ENCODE results near the gene PGAP3. TPM values are rescaled to one million over a fixed set of nuclear protein-coding genes. Genes with fewer than 3 reads are reported as not detected.

The PGAP3 gene
- total and polyA plus RNA-seq, 2 donors, result 6.6 to 18.5 TPM

GRCh38 chr17:39626171-39627046 lies 61.4 kb downstream of the PGAP3 start, which contains the start of gene PPP1R1B:
TSS of gene PPP1R1B (plus strand) at chr17:39626952. CDS start at chr17:39627393, 441 bp downstream.
- H3K36me3 ChIP-seq (ENCODE audit: control insufficient read depth in 2 of 2, insufficient read depth in 2 of 2, low read length in 1 of 2), result no peaks in the 10 kb centered on the region
- no peak within 1 kb of the TSS for H3K27ac ChIP-seq (ENCODE audit: low read depth in 1 of 2, low read length in 1 of 2)
- H3K4me3 ChIP-seq (ENCODE audit: low read length in 2 of 2), result peak within 1 kb of the TSS in 1 of 2 donors; percentile 4
- DNase-seq (ENCODE audit: low read depth in 6 of 9, low spot score in 9 of 9), result no peak
- peaks cover under 1 to 36% of the 10 kb centered on the region in 2 donors for H3K4me1 ChIP-seq (ENCODE audit: control insufficient read depth in 2 of 2, insufficient read depth in 2 of 2, low read length in 2 of 2)
- 32% methylated on average over 29 of the region's 29 CpGs for WGBS
- H3K9me3 ChIP-seq (ENCODE audit: control insufficient read depth in 2 of 2, insufficient read depth in 1 of 2, low read length in 1 of 2), result peaks cover 0 to 9% of the 10 kb centered on the region in 2 donors
- H3K27me3 ChIP-seq (ENCODE audit: control insufficient read depth in 2 of 2, insufficient read depth in 1 of 2, low read length in 1 of 2), result peaks cover 26 to 79% of the 10 kb centered on the region in 2 donors

DNA sequence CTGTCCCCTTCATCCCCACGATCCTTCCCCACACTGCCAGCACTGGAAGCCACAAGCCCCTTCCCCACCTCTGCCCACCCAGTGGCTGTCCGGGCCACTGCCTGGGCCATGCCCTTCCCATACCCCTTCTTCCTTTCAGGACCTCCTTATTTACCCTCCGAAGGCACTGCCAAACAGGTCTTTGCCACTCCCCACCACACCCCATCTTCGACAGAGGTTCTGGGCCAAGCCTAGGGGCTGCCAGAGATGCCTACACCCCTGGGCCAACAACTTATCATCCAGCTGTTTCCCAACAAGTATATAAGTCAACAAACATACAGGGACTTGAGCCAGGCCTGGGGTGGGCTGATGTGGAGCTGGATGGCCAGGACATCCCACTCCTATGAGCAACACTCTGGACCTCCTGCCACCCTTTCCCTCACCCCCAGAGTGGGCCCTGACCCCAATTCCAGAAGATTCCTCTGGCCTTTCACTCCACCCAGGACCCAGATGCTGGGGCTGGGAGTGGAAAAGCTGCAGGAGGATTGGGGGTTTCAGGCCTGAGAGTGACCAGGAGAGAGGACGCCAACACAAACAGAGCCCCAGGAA lies 62.6 kb downstream of the PGAP3 start:
- DNase-seq (ENCODE audit: low read depth in 6 of 9, low spot score in 9 of 9), result no peak
- peaks cover 0 to 32% of the 10 kb centered on the region in 2 donors for H3K4me1 ChIP-seq (ENCODE audit: control insufficient read depth in 2 of 2, insufficient read depth in 2 of 2, low read length in 2 of 2)

GRCh38 chr17:39624313-39624712 lies 63.5 kb downstream of the PGAP3 start:
- DNase-seq (ENCODE audit: low read depth in 6 of 9, low spot score in 9 of 9), result no peak
- Histone ChIP-seq H3K36me3 (ENCODE audit: control insufficient read depth in 2 of 2, insufficient read depth in 2 of 2, low read length in 1 of 2) (no peaks in the 10 kb centered on the region), H3K27me3 (ENCODE audit: control insufficient read depth in 2 of 2, insufficient read depth in 1 of 2, low read length in 1 of 2) (peaks cover 27 to 84% of the 10 kb centered on the region in 2 donors), H3K9me3 (ENCODE audit: control insufficient read depth in 2 of 2, insufficient read depth in 1 of 2, low read length in 1 of 2) (peaks cover 0 to 9% of the 10 kb centered on the region in 2 donors), H3K4me3 (ENCODE audit: low read length in 2 of 2) (no peak overlapping the region), H3K27ac (ENCODE audit: low read depth in 1 of 2, low read length in 1 of 2) (no peak overlapping the region), H3K4me1 (ENCODE audit: control insufficient read depth in 2 of 2, insufficient read depth in 2 of 2, low read length in 2 of 2) (peaks cover 0 to 32% of the 10 kb centered on the region in 2 donors)
- WGBS, result 95% methylated on average over 8 of the region's 8 CpGs

More for the DNA sequence above, 62.6 kb downstream of the PGAP3 start:
- WGBS, result 73% methylated on average over 5 of the region's 5 CpGs
- peaks cover 0 to 9% of the 10 kb centered on the region in 2 donors for H3K9me3 ChIP-seq (ENCODE audit: control insufficient read depth in 2 of 2, insufficient read depth in 1 of 2, low read length in 1 of 2)
- H3K27me3 ChIP-seq (ENCODE audit: control insufficient read depth in 2 of 2, insufficient read depth in 1 of 2, low read length in 1 of 2), result peaks cover 26 to 85% of the 10 kb centered on the region in 2 donors
- no peaks in the 10 kb centered on the region for H3K36me3 ChIP-seq (ENCODE audit: control insufficient read depth in 2 of 2, insufficient read depth in 2 of 2, low read length in 1 of 2)
- no peak overlapping the region for H3K4me3 ChIP-seq (ENCODE audit: low read length in 2 of 2)
- H3K27ac ChIP-seq (ENCODE audit: low read depth in 1 of 2, low read length in 1 of 2), result no peak overlapping the region

DNA sequence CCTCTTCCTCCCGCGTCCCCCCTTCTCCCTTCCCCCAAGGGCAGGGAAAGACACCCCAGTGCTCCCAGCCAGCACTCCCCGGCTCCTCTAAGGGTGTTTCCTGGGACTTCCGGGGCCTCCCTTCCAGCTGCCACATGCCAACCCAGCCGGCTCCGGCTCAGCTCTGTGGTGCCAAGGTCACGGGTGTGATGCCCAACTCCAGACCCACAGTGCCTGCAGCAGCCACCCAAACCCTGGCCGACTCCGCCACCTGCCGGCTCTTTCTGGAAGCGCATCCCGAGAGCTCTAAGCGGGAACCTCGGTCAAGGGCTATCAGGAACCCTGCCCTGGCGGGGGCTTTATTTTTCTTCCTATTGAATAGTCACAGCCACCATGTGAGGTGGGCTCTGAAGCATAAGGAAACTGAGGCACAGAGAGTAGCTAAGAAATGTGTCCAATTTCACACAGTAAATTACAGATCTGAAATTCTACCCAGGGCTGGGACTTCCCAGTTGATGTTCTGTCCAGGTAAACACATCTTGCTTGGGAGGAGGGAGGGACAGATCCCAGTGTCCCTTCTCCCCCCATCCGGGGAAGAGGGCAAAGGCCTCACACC lies 64.4 kb downstream of the PGAP3 start:
- WGBS, result 9% methylated on average over 16 of the region's 16 CpGs
- peaks cover 0 to 9% of the 10 kb centered on the region in 2 donors for H3K9me3 ChIP-seq (ENCODE audit: control insufficient read depth in 2 of 2, insufficient read depth in 1 of 2, low read length in 1 of 2)
- DNase-seq (ENCODE audit: low read depth in 6 of 9, low spot score in 9 of 9), result peak in 8 of 9 donors; percentile 42 to 84 (median 70)
- no peak overlapping the region for H3K4me3 ChIP-seq (ENCODE audit: low read length in 2 of 2)
- no peaks in the 10 kb centered on the region for H3K36me3 ChIP-seq (ENCODE audit: control insufficient read depth in 2 of 2, insufficient read depth in 2 of 2, low read length in 1 of 2)
- peaks cover 1 to 36% of the 10 kb centered on the region in 2 donors for H3K4me1 ChIP-seq (ENCODE audit: control insufficient read depth in 2 of 2, insufficient read depth in 2 of 2, low read length in 2 of 2)
- peaks cover 24 to 84% of the 10 kb centered on the region in 2 donors for H3K27me3 ChIP-seq (ENCODE audit: control insufficient read depth in 2 of 2, insufficient read depth in 1 of 2, low read length in 1 of 2)
- H3K27ac ChIP-seq (ENCODE audit: low read depth in 1 of 2, low read length in 1 of 2), result no peak overlapping the region

GRCh38 chr17:39622380-39623006 lies 65.4 kb downstream of the PGAP3 start:
- DNase-seq (ENCODE audit: low read depth in 6 of 9, low spot score in 9 of 9), result no peak
- no peaks in the 10 kb centered on the region for H3K36me3 ChIP-seq (ENCODE audit: control insufficient read depth in 2 of 2, insufficient read depth in 2 of 2, low read length in 1 of 2)
- H3K4me1 ChIP-seq (ENCODE audit: control insufficient read depth in 2 of 2, insufficient read depth in 2 of 2, low read length in 2 of 2), result peaks cover 5 to 40% of the 10 kb centered on the region in 2 donors
- peaks cover 22 to 80% of the 10 kb centered on the region in 2 donors for H3K27me3 ChIP-seq (ENCODE audit: control insufficient read depth in 2 of 2, insufficient read depth in 1 of 2, low read length in 1 of 2)
- H3K27ac ChIP-seq (ENCODE audit: low read depth in 1 of 2, low read length in 1 of 2), result no peak overlapping the region
- H3K9me3 ChIP-seq (ENCODE audit: control insufficient read depth in 2 of 2, insufficient read depth in 1 of 2, low read length in 1 of 2), result peaks cover 0 to 6% of the 10 kb centered on the region in 2 donors
- H3K4me3 ChIP-seq (ENCODE audit: low read length in 2 of 2), result no peak overlapping the region
- 71% methylated on average over 16 of the region's 16 CpGs for WGBS

- H3K27me3 ChIP-seq (ENCODE audit: control insufficient read depth in 2 of 2, insufficient read depth in 1 of 2, low read length in 1 of 2), result peaks cover 24 to 80% of the 10 kb centered on the region in 2 donors
- H3K9me3 ChIP-seq (ENCODE audit: control insufficient read depth in 2 of 2, insufficient read depth in 1 of 2, low read length in 1 of 2), result peaks cover 0 to 9% of the 10 kb centered on the region in 2 donors
- H3K4me3 ChIP-seq (ENCODE audit: low read length in 2 of 2), result no peak overlapping the region
- H3K4me1 ChIP-seq (ENCODE audit: control insufficient read depth in 2 of 2, insufficient read depth in 2 of 2, low read length in 2 of 2), result peaks cover 7 to 43% of the 10 kb centered on the region in 2 donors
- 16% methylated on average over 26 of the region's 26 CpGs for WGBS
- peak; percentile 63 to 89 (median 75) for DNase-seq (ENCODE audit: low read depth in 6 of 9, low spot score in 9 of 9)
- H3K36me3 ChIP-seq (ENCODE audit: control insufficient read depth in 2 of 2, insufficient read depth in 2 of 2, low read length in 1 of 2), result no peaks in the 10 kb centered on the region
- no peak overlapping the region for H3K27ac ChIP-seq (ENCODE audit: low read depth in 1 of 2, low read length in 1 of 2)
Observed at GRCh38 chr17:39621523-39622379, 66.1 kb downstream of the PGAP3 start.

All from thymus (tissue), 11 donors.